HG03045 (cell line): Measurements from ENCODE around the gene TBC1D4.
A peak's percentile ranks its signal among the peaks of the same experiment; 100 is the strongest.
"Not testable (repeated sequence)": the region's sequence is repeated elsewhere in the genome, so short reads cannot be mapped to it uniquely, and the experiment has no call there.

ENCODE experiments used
- ATAC-seq: cut with Tn5 transposase; IDR thresholded peaks from one replicate; pipeline ENCODE4 v1.9.1; 2021; ENCODE audit warnings: mild to moderate bottlenecking, moderate library complexity; ENCODE audit not compliant: unreplicated experiment

Gene TBC1D4

GRCh38 chr13:75329723-75330122 is 152.2 kb downstream of the TBC1D4 start:
- ATAC-seq: no peak

GRCh38 chr13:75329097-75329496 is 152.9 kb downstream of the TBC1D4 start:
- no peak for ATAC-seq

- ATAC-seq: no peak
These were observed 154.8 kb downstream of the TBC1D4 start for GRCh38 chr13:75327135-75327510.

- ATAC-seq: peak; percentile 72
These were observed 155.5 kb downstream of the TBC1D4 start for GRCh38 chr13:75326173-75327134.

- no peak for ATAC-seq
These were observed 156.3 kb downstream of the TBC1D4 start for GRCh38 chr13:75325711-75326110.

GRCh38 chr13:75324413-75324940 is 157.5 kb downstream of the TBC1D4 start:
- no peak for ATAC-seq

- no peak for ATAC-seq
These were observed 160.9 kb downstream of the TBC1D4 start for GRCh38 chr13:75321084-75321483.

GRCh38 chr13:75319254-75319653 is 162.7 kb downstream of the TBC1D4 start:
- ATAC-seq: no peak

GRCh38 chr13:75318138-75318833 is 163.7 kb downstream of the TBC1D4 start:
- ATAC-seq: no peak

- ATAC-seq: no peak
These were observed 165.5 kb downstream of the TBC1D4 start for GRCh38 chr13:75316427-75316826.

GRCh38 chr13:75312884-75313520 is 169.0 kb downstream of the TBC1D4 start:
- ATAC-seq: no peak

GRCh38 chr13:75309981-75310580 is 171.9 kb downstream of the TBC1D4 start:
- no peak for ATAC-seq

- no peak for ATAC-seq
These were observed 173.7 kb downstream of the TBC1D4 start for GRCh38 chr13:75308222-75308621.

GRCh38 chr13:75307370-75307949 is 174.5 kb downstream of the TBC1D4 start:
- no peak for ATAC-seq

- not testable (repeated sequence) for ATAC-seq
These were observed 175.0 kb downstream of the TBC1D4 start for GRCh38 chr13:75306967-75307366.

- no peak for ATAC-seq
These were observed 176.9 kb downstream of the TBC1D4 start for GRCh38 chr13:75305059-75305458.

GRCh38 chr13:75303263-75303662 is 178.7 kb downstream of the TBC1D4 start:
- ATAC-seq: no peak

GRCh38 chr13:75302071-75302698 is 179.8 kb downstream of the TBC1D4 start:
- no peak for ATAC-seq

- ATAC-seq: no peak
These were observed 181.8 kb downstream of the TBC1D4 start for GRCh38 chr13:75299913-75300862.
